ENCODE results near the gene GGT5.

DNA sequence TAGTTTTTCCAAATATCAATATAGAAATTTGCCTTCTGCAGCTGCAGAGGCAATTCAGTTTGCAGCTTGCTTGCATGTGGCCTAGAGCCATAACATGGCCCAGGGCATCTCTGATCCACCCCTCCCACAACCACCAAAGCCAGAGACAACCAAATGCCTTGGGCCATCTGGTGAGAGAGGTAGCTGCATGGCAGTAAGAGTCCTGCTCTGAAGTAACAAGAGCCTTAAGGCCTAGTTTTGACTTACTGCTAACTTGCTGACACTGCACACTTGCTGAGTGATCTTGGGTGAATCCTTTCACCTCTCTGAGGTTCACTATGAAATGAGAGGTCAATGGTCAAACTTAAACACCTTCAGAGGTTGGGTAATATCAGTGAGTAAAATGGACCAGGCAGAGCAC lies 20.9 kb upstream of the GGT5 start:
- TF ChIP-seq, protein P1, sequence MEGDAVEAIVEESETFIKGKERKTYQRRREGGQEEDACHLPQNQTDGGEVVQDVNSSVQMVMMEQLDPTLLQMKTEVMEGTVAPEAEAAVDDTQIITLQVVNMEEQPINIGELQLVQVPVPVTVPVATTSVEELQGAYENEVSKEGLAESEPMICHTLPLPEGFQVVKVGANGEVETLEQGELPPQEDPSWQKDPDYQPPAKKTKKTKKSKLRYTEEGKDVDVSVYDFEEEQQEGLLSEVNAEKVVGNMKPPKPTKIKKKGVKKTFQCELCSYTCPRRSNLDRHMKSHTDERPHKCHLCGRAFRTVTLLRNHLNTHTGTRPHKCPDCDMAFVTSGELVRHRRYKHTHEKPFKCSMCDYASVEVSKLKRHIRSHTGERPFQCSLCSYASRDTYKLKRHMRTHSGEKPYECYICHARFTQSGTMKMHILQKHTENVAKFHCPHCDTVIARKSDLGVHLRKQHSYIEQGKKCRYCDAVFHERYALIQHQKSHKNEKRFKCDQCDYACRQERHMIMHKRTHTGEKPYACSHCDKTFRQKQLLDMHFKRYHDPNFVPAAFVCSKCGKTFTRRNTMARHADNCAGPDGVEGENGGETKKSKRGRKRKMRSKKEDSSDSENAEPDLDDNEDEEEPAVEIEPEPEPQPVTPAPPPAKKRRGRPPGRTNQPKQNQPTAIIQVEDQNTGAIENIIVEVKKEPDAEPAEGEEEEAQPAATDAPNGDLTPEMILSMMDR (IDR thresholded peaks at IDR 0.05): no peak
- TF ChIP-seq POLR2A (IDR thresholded peaks at IDR 0.05): no peak

Measured in body of pancreas (tissue), 4 donors.